DMS153 treated with DMSO at 0.1 percent for 48 hours (cell line): ENCODE results near the gene MYH8.

ENCODE experiments used
- DNase-seq: peaks from one replicate; lab custom pipeline; 2025; ENCODE audit not compliant: unreplicated experiment; lab: John Stamatoyannopoulos, UW

The MYH8 gene

DNA sequence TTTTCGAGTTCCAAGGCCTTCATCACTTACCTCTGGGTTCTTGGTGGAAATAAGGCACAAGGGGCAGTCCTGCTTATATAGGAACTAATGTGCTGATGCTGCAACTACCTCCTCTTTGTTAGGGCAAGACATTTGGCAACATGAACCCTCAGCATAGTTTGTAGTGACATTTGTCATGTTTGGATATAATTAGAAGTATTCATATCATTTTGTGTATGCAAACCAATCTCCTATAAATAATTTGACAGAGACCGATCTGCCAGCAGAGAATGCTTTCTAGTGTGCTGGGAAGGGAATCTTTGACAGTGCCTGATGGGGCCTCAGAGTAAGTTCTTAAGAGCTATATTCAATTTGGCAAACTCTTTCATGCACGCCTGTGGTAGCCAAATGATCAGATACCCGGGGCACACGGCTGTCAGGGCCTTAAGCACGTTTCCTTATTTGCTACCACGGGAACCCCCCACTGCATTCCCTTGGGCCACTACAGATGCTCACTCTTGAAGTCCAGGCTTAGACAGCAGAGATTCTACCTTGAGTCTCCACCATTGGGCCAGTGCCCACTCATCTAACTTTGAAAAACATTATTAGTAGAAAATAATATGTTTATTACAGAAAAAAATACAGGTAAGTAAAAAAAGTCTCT, at the start of gene MYH8:
Gene MYH8 (minus strand): TSS at position 51 of the 643 bp plus-strand sequence. CDS start 1,723 bp downstream, outside the sequence.
- no peak for DNase-seq

DNA sequence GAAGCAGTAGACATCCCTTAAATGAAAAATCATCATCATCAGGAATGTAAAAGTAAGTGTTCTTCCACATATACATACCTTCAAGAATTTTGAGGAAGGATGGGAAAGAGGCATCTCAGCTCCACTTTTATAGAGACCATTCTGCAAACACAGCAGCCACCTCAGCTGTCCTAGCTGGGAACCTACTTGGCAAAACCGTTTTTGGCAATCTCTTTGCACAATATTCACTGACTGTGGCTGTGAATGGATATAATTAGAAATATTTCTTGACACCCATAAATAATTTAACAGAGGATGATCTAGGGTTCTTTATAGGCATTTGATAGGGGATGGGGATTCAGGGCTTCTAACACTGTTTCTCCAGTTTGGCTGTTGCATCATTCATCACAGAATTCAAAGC, 47.7 kb upstream of the MYH8 start, which contains the start of gene MYH4:
Gene MYH4 (minus strand): TSS at position 101 of the 400 bp plus-strand sequence. CDS start 2,814 bp downstream, outside the sequence.
- DNase-seq, result no peak

DNA sequence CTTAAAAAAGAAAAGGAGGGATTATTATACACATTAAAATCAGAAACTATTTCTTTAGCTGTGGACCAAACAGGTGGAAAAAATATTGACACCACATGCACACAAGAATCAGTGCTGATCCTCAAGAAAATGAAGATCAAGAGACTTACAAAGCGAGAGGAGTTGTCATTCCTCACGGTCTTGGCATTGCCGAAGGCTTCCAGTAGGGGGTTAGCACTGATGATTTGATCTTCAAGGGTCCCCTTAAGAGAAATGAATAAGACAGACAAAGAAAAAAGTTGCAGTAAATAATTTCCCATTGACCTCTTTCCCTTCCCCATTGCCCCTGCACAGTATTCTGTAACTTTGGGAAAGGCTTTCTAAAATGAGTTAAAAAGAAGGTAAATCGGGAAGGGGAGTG, 41.7 kb upstream of the MYH8 start:
- no peak for DNase-seq

DNA sequence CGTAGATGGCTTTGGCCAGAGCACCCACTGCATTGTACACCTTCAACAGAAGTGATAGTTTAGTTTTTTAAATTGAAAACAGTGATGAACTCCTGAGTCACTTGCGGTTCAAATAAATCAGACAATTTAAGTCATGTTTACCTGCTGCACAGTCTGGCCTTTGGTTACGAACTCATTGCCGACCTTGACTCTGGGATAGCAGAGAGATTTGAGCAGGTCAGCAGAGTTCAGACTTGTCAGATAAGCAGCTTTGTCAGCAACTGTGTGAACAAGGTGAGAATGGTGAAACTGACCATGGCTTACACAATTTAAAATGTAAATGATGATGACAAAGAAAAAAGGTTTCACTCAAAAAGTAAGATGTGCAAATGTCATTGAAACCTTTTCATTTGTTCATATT, 38.3 kb upstream of the MYH8 start:
- DNase-seq, result no peak

- no peak for DNase-seq
These were observed 37.0 kb upstream of the MYH8 start for GRCh38 chr17:10458701-10459100.

GRCh38 chr17:10457952-10458351, 36.2 kb upstream of the MYH8 start:
- no peak for DNase-seq

DNA sequence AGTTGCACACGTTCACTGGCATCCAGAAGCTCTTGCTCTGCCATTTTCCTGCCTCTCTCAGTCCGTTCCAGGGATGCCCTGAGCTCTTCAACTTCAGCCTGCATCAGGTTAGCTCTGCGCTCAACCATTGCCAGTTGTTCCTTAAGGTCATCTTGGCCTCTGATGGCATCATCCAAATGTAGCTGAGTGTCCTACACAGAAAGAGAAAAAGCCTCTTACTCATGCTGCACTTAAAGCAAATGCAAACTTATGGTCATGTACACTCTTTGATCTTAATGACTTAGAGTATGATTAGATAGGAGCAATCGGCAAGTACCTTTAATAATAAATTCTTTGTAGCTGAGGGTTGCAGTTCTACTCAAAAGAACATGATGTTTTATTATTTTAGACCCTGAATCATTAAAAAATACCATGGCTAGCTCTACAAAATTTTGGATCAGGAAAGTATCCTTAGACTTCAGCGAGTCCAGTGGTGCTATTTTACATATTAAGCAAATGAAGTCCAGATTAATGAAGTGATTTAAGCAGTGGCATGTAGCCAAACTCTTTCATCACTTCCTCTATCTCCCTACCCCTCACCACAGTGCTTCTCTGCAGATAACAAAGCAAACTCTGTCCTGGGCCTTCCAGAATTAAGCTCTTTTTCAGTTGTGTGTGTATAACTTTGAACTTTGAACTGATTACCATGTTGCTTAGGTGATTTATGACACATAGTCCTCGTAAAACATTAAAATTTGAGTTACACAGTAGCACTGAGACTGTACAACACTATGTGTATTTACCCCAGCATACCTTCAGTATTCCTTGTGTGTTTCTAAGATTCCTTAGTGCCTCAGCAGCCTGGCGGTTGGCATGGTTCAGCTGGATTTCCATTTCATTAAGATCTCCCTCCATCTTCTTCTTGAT, 25.5 kb upstream of the MYH8 start:
- DNase-seq, result no peak

DNA sequence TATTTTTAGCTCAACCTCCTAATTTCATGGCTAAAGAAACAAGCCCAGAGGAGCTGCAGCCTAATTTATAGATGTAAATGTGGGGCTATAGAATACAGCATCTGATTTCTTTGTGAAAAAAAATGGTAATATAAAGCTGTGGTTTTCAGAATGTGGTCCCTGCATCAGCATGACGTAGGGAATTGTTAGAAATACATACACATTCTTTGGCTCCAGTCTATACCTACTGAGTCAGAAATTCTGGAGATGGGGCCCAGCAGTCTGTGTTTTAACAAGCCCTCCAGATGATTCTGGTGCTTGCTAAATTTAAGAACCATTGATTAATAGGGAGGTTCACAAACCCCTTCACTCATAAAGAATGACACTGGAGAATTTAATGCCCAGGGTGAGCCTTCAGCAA, 18.1 kb upstream of the MYH8 start:
- DNase-seq, result no peak

DNA sequence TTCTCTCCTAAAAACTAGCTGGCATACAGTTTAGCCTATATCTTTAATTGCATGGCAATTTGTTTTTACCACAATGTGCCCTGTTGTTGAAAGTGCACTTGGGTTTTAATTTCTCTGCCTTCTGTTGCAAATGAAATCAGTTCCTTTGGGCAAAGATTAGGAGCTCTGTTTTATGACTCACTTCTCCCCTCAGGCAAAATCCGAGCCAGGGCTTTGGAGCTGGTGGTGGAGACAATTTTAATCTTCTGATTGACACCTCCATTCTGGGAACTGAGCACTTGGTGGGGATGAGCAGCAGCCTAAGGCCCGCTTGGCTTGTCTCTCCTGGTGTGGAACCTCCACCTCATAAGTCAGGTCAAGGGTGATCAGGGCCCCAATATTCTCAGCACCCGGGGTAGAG, 13.3 kb upstream of the MYH8 start:
- DNase-seq, result no peak

GRCh38 chr17:10429421-10430045, 7.8 kb upstream of the MYH8 start:
- DNase-seq, result no peak

DNA sequence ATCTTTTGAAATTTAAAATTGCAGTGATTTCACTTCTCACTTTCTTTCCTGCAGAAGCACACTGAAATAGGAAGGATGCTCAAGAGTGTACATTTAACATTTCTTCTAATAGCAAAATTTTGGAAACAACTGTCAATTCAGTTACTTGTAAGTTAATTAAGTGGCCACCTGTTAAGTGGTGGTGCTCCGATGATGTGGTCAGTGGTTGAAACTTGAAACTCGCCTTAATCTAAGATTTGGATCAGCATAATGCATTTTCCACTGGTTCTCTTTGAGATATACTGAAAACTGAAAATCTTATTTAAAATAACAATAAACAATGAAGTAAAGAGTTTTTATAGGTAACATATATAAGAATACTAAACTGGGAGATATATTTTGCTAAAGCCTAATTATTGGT, 7.0 kb upstream of the MYH8 start:
- no peak for DNase-seq

- no peak for DNase-seq
These were observed 539 bp downstream of the MYH8 start for GRCh38 chr17:10421211-10421610.

DNA sequence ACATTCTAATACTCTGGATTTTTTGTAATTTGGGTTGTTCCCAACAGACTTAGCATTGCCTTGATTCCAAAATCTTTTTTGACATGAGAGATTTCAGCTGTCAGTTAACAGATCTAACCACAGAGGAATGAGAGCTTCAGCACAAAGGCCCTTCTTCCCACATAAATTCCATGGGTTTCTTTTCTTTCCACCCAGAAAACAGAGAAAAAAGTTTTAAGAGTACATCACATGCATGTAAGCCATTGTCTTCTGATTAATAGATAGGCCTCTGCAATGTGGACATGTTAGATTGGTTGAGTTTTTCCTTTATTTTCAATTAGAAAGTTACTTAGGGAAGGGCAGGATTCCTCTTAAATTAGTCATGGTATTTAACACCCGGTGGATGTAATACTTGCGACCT, 939 bp downstream of the MYH8 start:
- no peak for DNase-seq

DNA sequence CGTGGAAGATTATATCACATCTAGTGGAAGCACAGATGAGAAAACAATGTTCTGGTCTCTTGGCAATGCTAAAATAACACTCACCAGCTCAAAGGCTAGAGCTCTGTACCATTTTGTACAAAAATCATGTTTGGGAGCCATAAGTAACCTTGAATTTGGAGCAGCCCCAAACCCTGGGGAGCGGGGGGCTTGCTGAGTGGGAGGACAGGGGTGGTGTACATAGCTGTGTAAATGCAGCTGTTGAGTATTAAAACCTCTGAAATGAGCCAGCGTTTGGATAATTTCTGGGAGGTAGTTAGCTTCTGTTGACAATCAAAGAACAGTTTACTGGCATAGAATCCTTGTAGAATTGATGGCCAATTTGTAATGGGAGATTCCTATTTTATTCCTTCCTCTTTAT, 4.3 kb downstream of the MYH8 start:
- no peak for DNase-seq

DNA sequence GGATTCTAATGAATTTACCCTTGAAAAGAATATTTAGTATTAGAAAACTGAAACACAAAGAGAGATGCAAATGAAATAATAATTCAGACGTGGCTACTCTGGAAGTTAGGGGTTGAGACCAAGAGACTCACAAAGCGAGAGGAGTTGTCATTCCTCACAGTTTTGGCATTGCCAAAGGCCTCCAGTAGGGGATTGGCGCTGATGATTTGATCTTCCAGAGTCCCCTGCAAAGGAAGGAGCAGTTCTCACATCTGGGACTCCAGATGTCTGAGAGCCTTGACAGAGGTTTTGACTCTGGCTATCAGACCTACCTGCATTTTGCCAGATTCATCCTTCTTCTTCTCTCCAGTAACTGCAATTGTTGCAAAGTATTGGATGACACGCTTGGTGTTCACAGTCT, 6.6 kb downstream of the MYH8 start:
- no peak for DNase-seq

- DNase-seq, result no peak
These were observed 18.2 kb downstream of the MYH8 start for GRCh38 chr17:10403589-10403988.

- no peak for DNase-seq
These were observed 23.4 kb downstream of the MYH8 start for GRCh38 chr17:10398352-10398751.

GRCh38 chr17:10396524-10397163, 25.1 kb downstream of the MYH8 start:
- DNase-seq, result no peak

DNA sequence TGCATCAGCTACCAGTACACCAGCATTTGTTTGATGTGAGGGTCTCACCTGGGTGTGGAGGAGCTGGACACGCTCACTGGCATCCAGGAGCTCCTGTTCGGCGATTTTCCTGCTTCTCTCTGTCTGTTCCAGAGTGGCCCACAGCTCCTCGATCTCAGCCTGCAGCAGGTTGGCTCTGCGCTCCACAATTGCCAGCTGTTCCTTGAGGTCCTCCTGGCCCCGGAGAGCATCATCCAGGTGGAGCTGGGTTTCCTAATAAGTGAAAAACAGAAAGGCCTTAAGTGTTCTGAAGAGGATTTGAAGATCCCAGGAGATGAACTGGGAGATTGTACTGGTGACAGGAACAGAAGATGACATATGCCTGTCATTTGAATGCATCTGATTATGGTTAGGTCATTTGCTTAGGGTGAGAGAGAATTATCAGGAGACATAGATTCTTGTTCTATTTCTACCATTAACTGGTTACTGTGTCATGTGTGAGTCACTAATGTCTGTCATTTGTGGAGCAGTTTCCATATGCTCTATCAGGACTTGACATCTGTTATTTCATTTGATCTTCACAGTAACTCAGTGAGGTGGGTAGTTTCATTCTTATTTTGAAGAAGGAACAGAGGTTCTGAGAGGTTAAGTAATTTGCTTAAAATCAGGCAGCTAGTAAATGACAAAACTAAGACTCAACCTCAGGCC, 27.4 kb downstream of the MYH8 start:
- no peak for DNase-seq

DNA sequence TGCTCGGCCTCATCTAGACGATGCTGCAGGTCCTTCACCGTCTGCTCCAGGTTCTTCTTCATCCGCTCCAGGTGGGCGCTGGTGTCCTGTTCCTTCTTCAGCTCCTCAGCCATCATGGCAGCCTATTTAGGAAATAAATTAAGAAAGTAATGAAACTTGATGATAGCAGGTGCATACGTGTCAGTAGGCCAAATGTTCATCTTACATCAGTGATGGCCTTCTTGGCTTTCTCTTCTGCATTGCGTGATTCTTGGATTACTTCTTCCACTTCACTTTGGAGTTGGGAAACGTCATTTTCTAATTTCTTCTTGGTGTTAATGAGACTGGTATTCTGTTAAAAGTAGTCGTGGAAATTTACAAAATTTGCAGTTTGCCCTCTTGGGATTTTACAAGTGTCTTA, 28.9 kb downstream of the MYH8 start:
- no peak for DNase-seq

GRCh38 chr17:10385871-10386270, 35.9 kb downstream of the MYH8 start:
- no peak for DNase-seq
